ENCODE data around the gene SDCBP2. TPM values are rescaled to one million over a fixed set of nuclear protein-coding genes. Genes with fewer than 3 reads are reported as not detected.
A peak's percentile ranks its signal among the peaks of the same experiment; 100 is the strongest.

Gene SDCBP2
- polyA plus RNA-seq, 1 donor from 2014 or later, result 0.91 TPM

DNA sequence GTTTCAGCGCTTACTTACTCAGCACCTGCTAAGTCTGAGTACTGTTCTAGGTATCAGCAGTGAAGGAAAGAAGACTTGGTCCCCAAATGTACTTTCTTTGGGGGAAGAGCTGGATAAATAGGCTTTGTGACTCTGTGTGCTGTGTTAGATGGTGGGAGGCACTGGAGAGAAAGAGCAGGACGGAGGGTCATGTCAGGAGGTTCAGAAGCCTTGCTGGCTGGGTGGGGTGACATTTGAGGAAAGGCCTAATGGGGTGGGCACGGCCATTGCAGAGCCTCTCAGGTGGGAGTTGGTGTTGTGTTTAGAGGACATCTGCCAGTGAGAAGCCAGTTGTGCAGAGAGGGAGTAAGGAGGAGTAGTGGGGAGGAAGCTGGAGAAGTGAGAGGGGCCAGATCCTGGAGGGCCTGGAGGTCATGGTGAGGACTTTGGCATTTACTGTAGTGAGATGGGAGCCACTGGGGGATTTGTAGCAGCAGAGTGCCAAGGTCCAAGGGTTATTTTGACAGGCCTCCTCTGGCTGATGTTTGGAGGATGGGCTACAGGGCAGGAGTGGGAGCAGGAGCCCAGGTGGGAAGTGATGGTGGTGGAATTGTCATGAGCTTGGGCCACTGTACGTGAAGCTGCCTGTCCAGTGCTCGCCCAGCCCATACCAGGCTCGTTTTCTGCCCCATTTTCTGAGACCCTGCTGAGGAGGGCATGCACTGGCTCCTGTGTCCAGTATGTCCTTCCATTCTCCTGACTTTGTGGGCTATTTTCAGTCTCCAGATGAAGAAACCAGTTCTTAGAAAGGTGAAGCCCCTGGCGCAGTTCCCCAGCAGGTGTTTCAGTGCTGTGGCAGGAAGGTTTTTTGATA is 886 bp downstream of the SDCBP2 start:
- Mint-ChIP-seq H3K4me1 (peaks cover 12 to 32% (median 29%) of the 10 kb centered on the region in 3 donors), H3K27me3 (no peaks in the 10 kb centered on the region), H3K9me3 (no peaks in the 10 kb centered on the region), H3K36me3 (no peaks in the 10 kb centered on the region), H3K27ac (peak overlapping the region in 2 of 3 donors; percentile 90 to 94), H3K4me3 (peak overlapping the region in 1 of 4 donors; percentile 24)

DNA sequence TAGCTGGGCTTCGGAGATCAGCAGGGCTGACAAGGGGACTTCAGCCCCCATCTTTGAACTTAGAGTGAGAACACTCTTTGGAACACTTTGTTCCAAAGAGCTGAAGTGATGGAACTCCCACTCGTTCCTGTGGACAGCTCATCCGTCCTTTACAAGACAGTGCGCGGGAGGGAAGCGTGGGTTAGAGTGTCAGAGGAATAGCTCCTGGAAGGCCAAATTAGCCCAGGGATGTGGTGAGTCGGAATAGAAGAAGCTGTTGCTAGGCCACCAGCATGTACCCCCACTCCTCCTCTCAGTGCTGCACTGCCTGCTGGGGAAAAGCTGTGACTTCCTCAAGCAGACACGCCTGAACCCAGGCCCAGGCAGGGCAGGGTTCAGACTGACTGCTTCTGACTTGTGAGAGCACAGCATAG is 1.7 kb downstream of the SDCBP2 start:
- Mint-ChIP-seq H3K27ac (no peak overlapping the region), H3K4me3 (peak overlapping the region in 2 of 4 donors; percentile 50 to 74), H3K27me3 (no peaks in the 10 kb centered on the region), H3K4me1 (peaks cover 12 to 32% (median 29%) of the 10 kb centered on the region in 3 donors), H3K9me3 (no peaks in the 10 kb centered on the region), H3K36me3 (no peaks in the 10 kb centered on the region)

DNA sequence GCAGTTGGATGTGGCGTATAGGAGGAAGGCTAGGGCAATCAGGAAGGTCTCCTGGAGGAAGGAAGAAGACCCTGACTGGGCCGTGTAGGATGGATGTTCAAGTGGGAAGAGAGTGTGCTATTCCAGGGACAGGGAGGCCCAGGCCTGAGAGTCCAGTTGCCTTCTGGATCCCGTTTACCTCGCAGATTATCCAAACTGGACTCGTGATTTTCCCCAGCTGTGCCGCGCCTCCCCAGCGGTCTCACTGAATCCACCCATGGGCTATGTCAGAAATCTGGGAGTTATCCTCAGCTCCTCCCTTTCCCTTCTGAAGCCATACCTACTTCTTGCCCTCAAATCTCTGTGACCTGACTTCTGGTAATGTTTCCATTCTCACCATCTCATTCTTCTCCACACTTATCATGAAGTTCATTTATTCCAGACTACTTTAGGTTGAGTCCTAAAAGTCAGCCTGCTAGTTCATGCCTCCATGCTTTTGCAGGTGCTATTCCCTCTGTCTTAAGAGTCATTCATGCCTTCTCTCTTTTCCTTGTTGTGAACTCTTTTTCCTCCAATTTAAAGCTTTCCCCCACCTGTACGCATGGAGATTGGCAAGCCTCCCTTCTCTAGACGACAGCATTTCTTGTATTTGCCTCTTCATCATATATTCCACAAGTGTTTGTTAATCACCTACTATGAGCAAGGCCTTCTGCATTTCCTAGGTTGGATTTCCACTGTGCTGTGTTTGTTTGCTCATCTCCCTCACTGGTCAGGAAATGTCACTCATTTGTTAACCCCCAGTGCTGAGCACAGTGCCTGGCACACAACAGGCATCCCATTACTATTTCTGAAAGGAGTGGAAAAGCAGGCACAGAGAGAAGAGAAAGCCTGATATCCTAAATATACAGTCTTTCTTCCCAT is 2.7 kb downstream of the SDCBP2 start:
- Mint-ChIP-seq H3K27ac (no peak overlapping the region), H3K4me3 (no peak overlapping the region), H3K4me1 (peaks cover 12 to 32% (median 26%) of the 10 kb centered on the region in 3 donors), H3K27me3 (no peaks in the 10 kb centered on the region), H3K36me3 (peaks cover under 1% of the 10 kb centered on the region), H3K9me3 (no peaks in the 10 kb centered on the region)

DNA sequence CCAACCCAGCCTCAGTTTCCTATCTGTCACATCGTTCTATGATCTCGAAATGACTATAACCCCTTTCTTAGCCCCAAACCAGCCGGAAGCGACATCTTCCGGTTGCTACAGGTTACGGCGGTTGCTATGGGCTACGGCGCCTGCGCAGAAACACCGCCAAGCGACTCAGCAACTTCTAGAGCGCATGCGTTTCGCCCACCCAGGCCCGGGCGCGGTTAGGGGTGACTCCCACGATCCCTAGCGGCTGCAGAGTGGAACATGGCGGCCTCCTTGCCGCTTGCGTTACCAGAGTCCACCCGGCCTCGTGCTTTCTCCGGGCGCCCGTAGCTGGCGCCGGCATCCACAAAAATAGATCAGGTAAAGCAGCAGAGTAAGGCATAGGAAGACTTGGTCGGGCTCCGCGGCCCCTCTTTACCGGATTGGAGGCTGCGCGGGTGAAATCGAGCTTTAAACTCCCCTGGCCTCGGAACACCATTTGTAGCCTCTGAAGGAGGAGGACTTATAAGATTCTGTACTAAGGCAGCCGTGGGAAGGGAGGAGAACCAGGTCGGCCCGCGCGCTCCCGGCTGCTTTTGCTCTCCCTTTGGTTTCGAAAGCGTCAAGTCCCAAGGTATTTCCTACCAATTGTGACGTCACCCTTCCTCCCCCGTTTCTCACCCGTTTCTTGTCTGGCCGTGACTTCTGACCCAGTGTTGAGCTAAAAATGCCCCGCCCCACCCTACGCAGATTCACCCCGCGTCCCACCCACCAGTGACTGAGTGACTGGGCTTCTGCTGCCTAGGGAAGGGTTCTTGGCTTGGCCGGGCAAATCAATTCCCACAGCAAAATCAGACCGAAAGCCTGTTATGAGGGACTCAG is 3.5 kb downstream of the SDCBP2 start:
- Mint-ChIP-seq H3K27ac (no peak overlapping the region), H3K27me3 (no peaks in the 10 kb centered on the region), H3K36me3 (peaks cover 1% of the 10 kb centered on the region), H3K9me3 (no peaks in the 10 kb centered on the region), H3K4me3 (no peak overlapping the region), H3K4me1 (peaks cover 12 to 26% (median 21%) of the 10 kb centered on the region in 3 donors)

DNA sequence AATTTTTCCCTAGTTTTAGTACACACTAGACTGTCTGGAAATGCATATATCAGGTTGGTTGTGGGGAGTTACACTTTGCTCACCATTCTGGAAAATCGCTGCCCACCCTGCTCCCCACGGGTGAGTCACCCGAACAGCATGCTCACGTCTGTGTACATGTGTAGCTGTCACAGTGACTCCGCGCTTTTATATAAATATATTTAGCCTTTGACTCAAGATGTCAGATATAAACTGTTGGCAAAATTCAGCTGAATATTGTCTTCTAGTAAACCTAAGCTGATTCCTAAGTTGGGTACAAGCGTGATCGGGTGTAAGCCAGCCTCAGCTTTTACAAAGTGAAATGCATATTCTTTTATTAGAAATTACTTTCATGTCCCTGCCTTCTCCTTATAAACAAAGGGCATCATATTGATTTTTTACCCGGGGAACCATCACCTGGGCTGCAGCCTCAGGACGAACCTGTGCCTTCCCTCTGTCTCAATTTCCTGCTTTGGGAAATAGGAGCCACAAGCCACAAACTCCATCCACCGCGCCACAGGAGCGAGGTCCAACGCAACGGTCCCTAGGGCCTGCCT is 4.3 kb downstream of the SDCBP2 start:
- H3K27me3 Mint-ChIP-seq, result no peaks in the 10 kb centered on the region
- no peak overlapping the region for H3K27ac Mint-ChIP-seq
- H3K9me3 Mint-ChIP-seq, result no peaks in the 10 kb centered on the region
- H3K4me1 Mint-ChIP-seq, result peaks cover 5 to 19% (median 14%) of the 10 kb centered on the region in 3 donors
- H3K36me3 Mint-ChIP-seq, result peaks cover 1% of the 10 kb centered on the region
- H3K4me3 Mint-ChIP-seq, result no peak overlapping the region

DNA sequence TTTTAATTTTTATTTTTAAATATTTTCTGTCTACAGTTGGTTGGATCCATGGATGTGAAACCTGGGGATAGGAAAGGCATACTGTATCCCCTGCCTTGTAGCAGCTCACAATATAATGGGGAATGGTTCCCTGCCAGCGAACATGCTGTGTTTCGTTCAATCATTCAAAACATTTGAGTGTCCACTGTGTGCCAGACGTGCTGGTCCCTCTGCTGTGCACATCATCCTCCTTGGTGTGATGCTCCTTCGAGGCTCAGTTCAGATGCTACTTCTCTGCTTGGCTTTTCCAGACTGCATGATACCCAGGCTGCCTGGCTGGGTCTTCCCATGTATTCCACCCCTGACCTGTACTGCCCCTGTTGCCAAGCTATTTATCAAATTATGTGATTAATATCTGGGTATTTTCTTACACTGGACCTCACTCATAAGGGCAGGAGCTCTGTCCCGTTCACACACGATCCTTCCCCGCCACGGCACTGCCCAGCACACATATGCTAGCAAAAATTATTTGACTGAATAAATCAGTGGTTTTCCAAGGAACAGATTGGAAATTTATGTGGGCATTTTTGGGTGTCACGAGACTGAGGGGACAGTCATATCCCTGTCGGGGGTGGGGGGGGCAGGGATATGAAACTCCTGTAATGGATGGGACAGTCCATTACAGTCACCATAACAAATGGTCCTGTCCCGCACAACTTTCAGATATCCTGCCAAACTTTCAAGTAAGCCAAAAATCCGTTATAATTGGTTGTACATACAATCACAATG is 4.9 kb downstream of the SDCBP2 start:
- H3K4me3 Mint-ChIP-seq, result peak overlapping the region in 2 of 4 donors; percentile 41 to 58
- H3K9me3 Mint-ChIP-seq, result no peaks in the 10 kb centered on the region
- H3K36me3 Mint-ChIP-seq, result peaks cover 1% of the 10 kb centered on the region
- H3K27ac Mint-ChIP-seq, result peak overlapping the region in 1 of 3 donors; percentile 26
- peaks cover 0 to 14% (median 7%) of the 10 kb centered on the region in 3 donors for H3K4me1 Mint-ChIP-seq
- no peaks in the 10 kb centered on the region for H3K27me3 Mint-ChIP-seq

DNA sequence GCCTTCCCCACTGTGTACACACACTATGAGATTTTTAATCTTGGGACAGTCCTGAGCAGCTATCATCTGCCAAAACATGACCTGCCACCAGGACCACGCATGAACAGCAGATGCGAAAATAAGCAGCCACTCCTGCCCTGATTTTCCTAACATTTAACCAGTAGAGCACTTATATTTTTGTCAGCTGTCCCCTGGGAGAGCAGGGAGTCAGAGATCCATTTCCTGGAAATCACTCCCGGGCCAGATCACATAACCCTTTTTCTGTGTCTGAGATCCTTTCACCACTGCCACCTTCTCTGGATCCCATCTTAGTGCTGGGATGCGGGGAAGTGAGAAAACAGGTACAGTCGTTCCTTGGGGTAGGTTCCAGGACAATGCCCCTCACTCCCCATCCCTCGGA is 5.7 kb downstream of the SDCBP2 start:
- no peaks in the 10 kb centered on the region for H3K27me3 Mint-ChIP-seq
- H3K9me3 Mint-ChIP-seq, result no peaks in the 10 kb centered on the region
- H3K4me1 Mint-ChIP-seq, result peaks cover 0 to 11% (median 5%) of the 10 kb centered on the region in 3 donors
- peak overlapping the region in 2 of 4 donors; percentile 33 to 51 for H3K4me3 Mint-ChIP-seq
- peak overlapping the region in 2 of 3 donors; percentile 45 to 80 for H3K27ac Mint-ChIP-seq
- H3K36me3 Mint-ChIP-seq, result peaks cover 1% of the 10 kb centered on the region

DNA sequence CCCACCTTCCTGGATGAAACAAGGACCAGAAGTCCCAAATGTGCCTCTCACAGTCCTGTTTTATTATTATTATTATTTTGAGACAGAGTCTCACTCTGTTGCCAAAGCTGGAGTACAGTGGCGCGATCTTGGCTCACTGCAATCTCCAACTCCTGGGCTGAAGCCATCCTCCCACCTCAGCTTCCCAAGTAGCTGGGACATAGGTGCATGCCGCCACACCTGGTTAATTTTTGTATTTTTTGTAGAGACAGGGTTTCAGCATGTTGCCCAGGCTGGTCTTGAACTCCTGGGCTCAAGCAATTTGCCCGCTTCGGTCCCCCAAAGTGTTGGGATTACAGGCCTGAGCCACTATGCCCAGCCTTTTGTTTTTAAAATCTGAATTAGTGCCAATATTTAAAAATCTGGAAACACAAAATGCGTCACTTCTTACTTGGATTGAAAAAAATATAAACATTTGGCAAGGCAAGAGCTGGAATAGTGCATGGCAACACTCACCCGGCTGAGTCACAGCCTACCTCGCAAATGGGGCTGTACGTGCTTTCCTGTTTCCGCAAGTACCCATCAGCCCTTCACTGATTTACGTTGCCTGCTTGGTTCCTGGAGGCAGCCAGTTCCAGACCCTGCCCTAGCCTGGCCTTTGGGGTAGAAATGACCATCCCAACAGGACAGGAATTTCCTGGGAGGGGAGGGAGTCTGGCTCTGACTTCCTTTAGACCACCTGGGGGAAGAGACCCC is 6.3 kb downstream of the SDCBP2 start:
- Mint-ChIP-seq H3K4me3 (peak overlapping the region in 2 of 4 donors; percentile 33 to 51), H3K27me3 (no peaks in the 10 kb centered on the region), H3K36me3 (peaks cover 1% of the 10 kb centered on the region), H3K9me3 (no peaks in the 10 kb centered on the region), H3K27ac (peak overlapping the region in 2 of 3 donors; percentile 45 to 80), H3K4me1 (peaks cover 0 to 7% (median 1%) of the 10 kb centered on the region in 3 donors)

DNA sequence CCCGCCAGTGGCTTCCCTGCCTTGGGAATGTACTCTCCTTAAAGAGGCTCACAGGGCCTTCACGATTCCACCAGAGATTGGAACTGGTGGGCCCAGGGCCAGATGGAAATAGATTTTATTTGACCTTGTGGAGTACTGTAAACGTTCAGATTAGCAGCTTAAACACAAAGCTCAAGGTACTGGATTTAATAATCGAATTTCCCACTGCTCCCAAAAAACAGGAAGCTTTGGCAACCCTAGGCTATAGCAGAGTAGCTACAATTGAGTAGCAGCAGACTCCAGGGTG is 7.3 kb downstream of the SDCBP2 start:
- no peak overlapping the region for H3K4me3 Mint-ChIP-seq
- peaks cover 0 to 3% (median 0%) of the 10 kb centered on the region in 3 donors for H3K4me1 Mint-ChIP-seq
- H3K36me3 Mint-ChIP-seq, result peaks cover 1% of the 10 kb centered on the region
- peak overlapping the region in 1 of 3 donors; percentile 74 for H3K27ac Mint-ChIP-seq
- no peaks in the 10 kb centered on the region for H3K27me3 Mint-ChIP-seq
- no peaks in the 10 kb centered on the region for H3K9me3 Mint-ChIP-seq

DNA sequence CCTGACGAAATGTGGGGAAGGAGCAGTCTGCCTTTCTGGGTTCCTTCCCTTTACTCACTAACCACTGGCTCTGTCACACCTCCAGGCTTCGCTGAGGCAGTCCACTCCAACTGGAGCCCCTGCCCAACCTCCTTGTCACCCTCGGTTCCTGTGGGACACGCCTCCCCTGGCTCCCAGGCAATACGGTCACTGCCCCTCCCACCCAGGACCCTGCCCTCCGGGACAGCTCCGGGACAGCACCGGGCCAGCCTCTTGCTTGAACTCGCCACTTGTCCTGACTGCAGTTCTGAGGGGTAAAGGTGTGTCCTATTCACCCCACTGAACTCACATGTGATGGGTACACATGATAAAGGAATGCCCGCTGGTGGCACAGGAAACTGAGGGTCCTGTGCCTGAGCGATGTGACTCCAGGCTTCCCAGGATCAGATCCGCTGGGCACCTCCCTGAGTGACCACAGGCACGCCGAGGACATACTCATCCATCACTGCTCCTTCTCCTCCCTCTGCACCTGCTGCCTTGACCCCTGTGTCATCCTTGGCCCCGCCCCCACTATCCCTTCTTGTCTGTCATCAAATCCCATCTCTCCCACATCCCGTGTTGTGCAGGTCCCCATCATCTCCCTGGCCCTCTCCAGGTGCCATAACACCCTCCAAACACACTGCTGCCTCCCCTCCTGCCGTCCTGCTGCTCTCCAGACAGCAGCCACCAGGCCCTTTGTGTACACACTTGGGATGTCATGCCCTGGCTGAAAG is 7.9 kb downstream of the SDCBP2 start:
- Mint-ChIP-seq H3K4me3 (peak overlapping the region in 1 of 4 donors; percentile 33), H3K9me3 (no peaks in the 10 kb centered on the region), H3K27me3 (no peaks in the 10 kb centered on the region), H3K4me1 (peaks cover 0 to 3% (median 0%) of the 10 kb centered on the region in 3 donors), H3K36me3 (peaks cover 1% of the 10 kb centered on the region), H3K27ac (peak overlapping the region in 2 of 3 donors; percentile 57 to 74)

DNA sequence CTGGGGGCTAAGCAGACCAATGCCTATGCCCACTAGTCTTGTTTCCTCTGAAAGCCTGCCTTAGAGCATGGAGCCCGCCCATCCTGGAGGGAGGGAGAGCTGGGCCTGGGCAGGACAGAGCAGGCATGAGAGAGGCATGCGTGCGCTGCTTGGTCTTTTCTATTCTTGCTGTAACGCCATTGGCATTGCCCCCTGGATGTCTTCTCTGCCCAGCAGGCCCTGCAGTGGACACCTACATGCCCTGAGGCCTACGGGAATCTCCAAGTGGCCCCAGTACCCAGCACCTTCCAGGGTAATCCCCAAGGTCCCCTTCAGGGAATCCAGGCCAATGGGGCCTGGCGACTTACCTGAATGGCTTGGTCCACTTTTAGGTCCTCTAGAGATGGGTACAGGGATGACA is 8.9 kb downstream of the SDCBP2 start:
- H3K4me1 Mint-ChIP-seq, result peaks cover 0 to 3% (median 0%) of the 10 kb centered on the region in 3 donors
- no peaks in the 10 kb centered on the region for H3K9me3 Mint-ChIP-seq
- peaks cover 1% of the 10 kb centered on the region for H3K36me3 Mint-ChIP-seq
- H3K27ac Mint-ChIP-seq, result peak overlapping the region in 2 of 3 donors; percentile 37 to 57
- no peak overlapping the region for H3K4me3 Mint-ChIP-seq
- H3K27me3 Mint-ChIP-seq, result no peaks in the 10 kb centered on the region

DNA sequence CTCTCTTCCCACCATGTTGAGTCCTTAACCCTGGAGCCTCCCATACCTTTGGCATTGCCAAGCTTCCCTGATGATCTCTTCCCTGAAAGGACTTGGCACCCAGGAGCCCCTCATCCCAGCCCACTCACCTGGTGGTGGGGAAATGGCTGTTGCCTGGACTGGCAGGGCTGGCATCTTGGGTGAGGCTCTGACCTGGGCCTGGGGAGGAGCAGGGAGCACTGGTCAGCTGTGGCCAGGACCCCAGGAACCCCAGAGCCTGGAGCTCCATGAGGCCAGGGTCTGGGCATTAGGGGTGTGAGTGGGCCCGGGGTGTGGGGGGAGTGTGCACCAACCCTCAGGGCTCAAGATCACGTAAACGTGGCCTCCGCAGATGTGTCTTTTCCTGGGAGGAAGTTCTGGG is 9.5 kb downstream of the SDCBP2 start:
- peaks cover 0 to 3% (median 0%) of the 10 kb centered on the region in 3 donors for H3K4me1 Mint-ChIP-seq
- no peak overlapping the region for H3K4me3 Mint-ChIP-seq
- no peaks in the 10 kb centered on the region for H3K9me3 Mint-ChIP-seq
- H3K36me3 Mint-ChIP-seq, result peaks cover 1% of the 10 kb centered on the region
- H3K27ac Mint-ChIP-seq, result peak overlapping the region in 1 of 3 donors; percentile 40
- H3K27me3 Mint-ChIP-seq, result no peaks in the 10 kb centered on the region
